NCI-H2196 (cell line): ENCODE data around the gene MYO5B.
"Not testable (repeated sequence)": the region's sequence is repeated elsewhere in the genome, so short reads cannot be mapped to it uniquely, and the experiment has no call there.

Source experiments
- DNase-seq: peaks from one replicate; lab custom pipeline; 2025; ENCODE audit not compliant: unreplicated experiment; lab: John Stamatoyannopoulos, UW

Gene MYO5B

DNA sequence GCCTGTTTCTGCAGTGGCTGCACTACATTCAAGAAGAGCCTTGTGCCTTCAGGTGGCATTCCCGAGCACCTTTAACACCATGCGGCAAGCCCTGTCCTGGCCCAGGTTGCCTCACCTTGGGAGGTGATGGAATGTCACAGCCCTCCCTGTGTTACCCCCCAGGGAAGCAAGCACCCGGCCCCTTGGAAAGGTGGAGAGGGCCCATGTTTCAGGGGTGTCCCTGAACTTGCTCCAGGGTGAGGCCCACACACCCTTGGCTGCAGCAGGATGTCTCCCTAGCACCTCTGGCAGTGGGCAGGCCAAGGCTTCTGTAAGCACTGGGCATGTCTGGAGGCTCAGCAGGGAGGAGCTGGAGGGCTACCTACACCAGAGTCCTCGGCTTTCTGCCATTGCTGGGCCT is 352.3 kb downstream of the MYO5B start:
- DNase-seq, result no peak

DNA sequence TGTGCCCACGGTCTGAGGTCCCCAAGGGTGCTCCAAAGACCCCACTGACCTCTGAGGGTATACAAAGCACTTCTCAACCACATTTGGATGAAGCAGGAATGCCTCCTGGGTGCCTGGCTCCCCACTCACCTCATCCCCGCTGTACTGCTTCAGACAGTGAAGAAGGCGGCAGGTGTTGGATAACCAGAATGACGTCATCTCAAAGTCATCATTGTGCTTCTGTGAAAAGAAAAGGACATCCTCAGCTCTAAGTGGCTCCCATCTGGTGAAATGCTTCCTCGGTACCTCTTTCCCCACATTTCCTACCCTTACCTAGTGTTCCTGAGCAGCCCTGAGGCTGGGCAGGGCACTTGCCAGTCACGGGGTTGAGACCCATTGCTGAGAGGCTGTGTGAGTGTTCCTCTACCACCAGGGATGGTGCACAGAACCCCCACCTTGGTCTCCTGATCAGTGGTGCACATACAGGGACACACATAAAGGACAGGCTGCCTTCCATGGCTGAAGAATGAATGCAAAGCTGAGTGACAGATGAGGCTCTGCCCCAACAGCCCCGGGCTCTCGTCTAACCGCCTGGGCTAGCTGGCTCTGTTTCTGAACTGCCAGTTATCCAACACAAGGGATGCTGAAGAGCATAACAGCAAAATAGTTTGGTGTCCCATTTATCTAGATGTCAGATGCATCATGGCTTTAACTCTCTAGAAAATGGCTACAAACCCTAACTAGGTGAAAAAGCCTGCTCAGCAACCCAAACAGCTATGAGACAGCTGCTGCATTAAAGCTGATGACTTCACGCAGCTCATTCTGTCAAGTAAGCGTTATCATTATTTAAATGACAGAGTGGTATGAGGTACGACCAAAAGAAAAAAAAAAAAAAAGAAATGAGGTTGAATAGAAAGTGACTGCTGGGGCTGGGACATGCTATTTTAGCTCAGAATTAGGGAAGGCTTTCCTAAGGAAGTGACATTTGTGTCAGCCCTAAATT is 353.4 kb downstream of the MYO5B start:
- DNase-seq, result no peak

DNA sequence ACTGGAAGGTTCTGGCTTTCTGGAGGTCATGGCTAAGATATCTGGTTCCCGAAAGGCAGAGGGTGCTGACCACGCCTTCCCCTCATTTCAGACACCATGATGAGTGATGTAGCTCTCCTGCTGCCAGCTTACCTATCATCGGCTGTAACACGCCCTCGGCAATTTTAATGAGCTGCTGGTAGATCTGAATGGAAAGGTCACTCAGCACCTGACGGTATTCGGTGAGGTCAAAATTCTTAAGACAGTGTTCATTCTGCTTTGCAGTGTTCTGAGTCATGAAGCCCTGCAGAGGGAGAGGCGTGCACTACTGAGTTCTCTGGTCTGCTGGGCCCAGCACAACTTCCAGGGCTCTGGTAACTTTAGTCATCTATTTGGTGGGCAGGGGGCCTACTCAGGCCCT is 355.9 kb downstream of the MYO5B start:
- no peak for DNase-seq

GRCh38 chr18:49838381-49838780 is 356.6 kb downstream of the MYO5B start:
- no peak for DNase-seq

GRCh38 chr18:49837889-49838288 is 357.1 kb downstream of the MYO5B start:
- no peak for DNase-seq

- not testable (repeated sequence) for DNase-seq
These were observed 357.6 kb downstream of the MYO5B start for GRCh38 chr18:49837316-49837835.

DNA sequence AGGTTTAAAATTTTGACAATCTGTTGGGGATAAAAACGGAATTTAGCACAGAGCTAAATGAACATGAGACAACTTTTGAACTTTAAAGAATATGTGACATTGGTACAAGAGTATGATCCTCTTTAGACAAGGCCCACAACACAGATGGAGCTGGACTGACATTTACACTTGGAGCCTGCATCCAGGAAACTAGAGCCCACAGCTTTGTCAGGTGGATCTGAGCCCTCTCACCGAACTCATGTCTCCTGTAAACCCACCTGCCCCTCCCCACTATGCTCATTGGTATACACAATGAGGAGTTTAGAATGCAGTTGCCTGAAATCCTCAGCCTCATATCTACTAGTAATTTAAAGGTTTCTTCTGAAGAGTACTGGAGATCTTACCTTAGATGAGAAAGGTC is 359.5 kb downstream of the MYO5B start:
- no peak for DNase-seq

DNA sequence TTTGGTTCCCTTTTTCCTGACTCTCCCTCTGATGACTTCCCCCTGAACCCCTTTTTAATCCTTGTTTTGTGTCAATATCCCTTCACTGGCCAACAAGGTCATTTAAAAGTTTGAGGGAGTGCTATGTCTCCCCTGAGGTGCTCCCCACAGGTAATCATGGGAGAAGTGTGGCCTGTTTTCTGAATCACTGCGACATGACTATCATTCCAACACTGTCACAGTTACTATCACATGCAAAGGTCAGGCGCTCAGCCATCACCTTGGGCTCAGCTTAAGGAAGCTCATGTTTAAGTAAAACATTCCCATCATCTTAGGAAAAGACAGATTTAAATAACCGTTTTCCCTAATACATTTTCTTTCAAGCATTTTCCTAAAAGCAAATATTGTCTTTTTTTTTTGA is 360.7 kb downstream of the MYO5B start:
- no peak for DNase-seq

GRCh38 chr18:49833814-49834213 is 361.1 kb downstream of the MYO5B start:
- DNase-seq, result no peak

GRCh38 chr18:49832221-49832647 is 362.7 kb downstream of the MYO5B start:
- DNase-seq, result no peak

DNA sequence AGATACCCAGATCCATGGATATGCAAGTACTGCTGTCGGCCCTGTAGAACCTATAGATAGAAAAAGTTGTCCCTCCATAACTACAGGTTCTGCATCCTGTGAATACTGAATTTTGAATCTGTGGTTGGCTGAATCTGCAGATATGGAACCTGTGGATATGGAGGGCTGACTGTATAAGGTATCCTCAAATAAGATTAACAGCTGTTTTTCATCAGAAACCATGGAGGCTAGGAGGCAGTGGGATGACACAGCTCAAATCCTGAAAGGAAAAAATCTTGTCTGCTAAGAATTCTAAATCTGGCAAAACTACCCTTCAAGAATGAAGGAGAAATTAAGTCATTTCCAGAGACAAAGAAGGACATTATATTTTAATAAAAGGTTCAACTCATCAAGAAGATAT is 367.0 kb downstream of the MYO5B start:
- no peak for DNase-seq

GRCh38 chr18:49819823-49820671 is 374.9 kb downstream of the MYO5B start:
- no peak for DNase-seq

DNA sequence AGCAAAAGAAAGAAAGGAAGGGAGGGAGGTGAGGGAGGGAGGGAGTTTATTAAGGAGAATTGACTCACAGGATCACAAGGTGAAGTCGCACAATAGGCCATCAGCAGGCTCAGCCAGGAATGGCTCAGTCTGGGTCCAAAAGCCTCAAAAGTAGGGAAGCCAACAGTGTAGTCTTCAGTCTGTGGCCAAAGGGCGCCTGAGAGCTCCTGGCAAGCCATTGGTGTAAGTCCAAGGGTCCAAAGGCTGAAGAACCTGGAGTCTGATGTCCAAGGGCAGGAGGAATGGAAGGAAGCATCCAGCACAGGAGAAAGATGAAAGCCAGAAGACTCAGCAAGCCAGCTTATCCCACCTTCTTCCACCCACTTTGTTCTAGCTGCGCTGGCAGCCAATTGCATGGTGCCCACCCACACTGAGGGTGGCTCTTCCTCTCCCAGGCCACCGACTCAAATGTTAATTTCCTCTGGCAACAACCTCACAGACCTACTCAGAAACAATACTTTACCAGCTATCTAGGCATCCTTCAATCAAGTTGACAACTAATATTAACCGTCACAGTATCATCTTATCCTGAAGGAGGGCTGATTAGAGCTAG is 375.8 kb downstream of the MYO5B start:
- no peak for DNase-seq

- no peak for DNase-seq
These were observed 377.0 kb downstream of the MYO5B start for GRCh38 chr18:49817947-49818346.

DNA sequence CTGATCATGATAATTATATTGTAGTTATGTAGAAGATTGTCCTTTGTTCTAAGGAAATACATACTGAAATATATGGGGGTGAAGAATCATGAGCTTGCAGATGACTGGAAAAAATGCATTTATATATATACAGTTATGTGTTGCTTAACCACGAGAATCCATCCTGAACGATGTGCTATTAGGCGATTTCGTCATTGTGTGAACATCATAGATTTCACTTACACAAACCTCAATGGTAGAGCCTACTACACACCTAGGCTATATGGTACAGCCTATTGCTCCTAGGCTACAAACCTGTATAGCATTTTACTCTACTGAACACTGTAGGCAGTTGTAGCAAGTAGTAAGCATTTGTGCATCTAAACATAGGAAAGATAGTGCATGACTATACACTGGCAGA is 379.0 kb downstream of the MYO5B start:
- DNase-seq, result no peak

DNA sequence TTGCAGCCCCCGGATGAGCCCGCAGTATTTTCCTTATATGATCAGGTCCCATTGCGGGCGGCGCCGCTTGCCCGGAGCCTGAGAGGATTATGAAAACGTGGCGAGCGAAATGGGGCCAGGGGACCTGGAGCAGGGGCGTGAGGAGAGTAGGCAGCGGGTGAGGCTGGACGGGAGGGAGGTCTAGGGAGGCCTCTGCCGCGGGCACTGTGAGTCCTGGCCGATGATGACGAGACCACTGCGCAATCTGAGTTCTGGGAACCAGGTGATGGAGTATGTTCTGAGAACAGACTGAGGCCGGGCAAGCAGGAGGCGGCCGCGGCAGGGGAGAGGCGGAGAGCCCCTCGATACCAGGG is 380.8 kb downstream of the MYO5B start:
- peak; percentile 35 for DNase-seq

DNA sequence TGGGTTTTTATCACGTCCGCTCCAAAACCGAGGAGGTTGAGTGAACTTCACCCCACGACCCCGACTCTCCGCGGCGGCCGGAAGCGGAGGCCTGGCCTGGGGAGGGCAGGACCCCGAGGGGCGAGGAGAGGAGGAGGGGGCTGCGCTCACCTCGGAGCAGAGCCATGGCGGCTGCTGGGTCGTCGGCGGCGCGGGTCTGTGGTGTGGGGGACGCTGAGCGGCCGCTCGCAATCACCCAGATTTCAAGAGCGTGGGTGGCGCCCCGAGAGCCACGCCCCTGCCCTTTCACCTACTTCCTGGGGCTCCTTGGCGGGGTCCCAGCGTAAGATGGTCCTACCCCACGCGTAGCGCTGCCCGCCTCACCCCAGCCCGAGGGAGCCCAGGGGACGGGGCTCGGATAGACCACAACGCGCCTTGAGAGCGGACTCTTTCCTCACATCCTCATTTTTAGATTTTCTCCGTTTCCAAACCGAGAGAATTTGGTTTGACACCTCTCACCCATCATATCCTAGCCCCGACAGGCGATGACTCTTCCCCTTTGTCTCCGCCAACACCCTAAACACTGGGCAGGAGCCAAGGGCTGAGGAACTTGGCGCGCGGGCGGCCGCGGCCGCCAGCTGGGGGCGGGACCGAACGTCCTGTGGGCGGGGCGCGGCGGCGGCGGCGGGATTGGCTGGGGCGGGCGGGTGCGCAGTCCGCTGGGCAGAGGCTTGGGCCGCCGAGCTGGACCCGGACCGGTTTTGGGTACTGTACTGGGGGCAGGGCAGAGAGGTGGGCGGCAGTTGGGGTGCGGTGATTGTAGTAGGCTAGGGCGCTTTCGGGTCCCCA is 381.4 kb downstream of the MYO5B start, which contains the start of gene ACAA2:
Gene ACAA2, minus strand, starts transcription at position 215 of the 828 bp plus-strand sequence. Its CDS starts 49 bp downstream, at position 166.
- DNase-seq, result peak; percentile 80

- DNase-seq, result peak; percentile 56
These were observed 382.0 kb downstream of the MYO5B start for GRCh38 chr18:49813069-49813318.

DNA sequence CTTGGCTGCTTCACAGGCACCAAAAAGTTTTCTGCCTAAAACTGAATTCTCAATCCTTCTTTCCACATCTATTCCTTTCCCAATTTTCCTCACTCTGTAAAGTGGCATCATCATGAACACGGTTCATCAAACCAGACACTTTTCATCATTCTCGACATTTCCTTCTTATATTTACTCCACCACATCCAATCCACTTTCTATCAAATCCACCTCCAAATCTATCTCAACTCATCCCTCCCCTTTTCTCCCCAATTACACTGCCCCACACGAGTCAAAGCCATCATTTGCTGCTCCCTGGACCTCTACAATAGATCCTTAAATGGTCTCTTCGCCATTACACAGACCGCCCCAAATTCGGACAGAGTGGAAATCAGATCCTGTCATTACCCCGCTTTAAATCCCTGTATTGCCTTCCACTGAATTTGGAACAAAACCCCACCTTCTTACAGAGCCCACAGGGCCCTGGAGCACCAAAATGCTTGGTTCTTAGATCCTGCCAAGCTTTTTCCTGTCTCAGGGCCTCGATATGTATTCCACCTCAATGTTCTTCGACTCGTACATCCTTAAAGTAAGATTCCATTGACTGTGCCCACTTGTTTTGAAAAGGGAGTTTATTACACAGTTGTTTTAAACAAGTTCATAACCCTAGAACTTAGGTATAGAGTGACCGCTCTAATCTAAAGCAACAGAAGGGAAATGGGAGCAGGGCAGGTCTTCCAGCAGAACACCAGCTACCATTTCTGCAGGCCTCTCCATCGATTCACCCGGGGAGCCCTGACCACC is 382.5 kb downstream of the MYO5B start:
- no peak for DNase-seq
